ENCODE measurements around the gene RPUSD1.

Gene RPUSD1

GRCh38 chr16:818592-818991 is 30.4 kb upstream of the RPUSD1 start:
- DNase-seq (ENCODE audit: low read depth), result no peak

- DNase-seq (ENCODE audit: low read depth), result no peak
Observed at GRCh38 chr16:818132-818531, 30.0 kb upstream of the RPUSD1 start.

- DNase-seq (ENCODE audit: low read depth), result no peak
Observed at GRCh38 chr16:817001-817906, 29.1 kb upstream of the RPUSD1 start.

- no peak for DNase-seq (ENCODE audit: low read depth)
Observed at GRCh38 chr16:815861-816260, 27.7 kb upstream of the RPUSD1 start.

GRCh38 chr16:814974-815373 is 26.8 kb upstream of the RPUSD1 start:
- DNase-seq (ENCODE audit: low read depth), result no peak

- DNase-seq (ENCODE audit: low read depth), result no peak
Observed at GRCh38 chr16:813916-814412, 25.8 kb upstream of the RPUSD1 start.

- DNase-seq (ENCODE audit: low read depth), result no peak
Observed at GRCh38 chr16:813204-813915, 25.2 kb upstream of the RPUSD1 start.

GRCh38 chr16:808085-808386 is 19.9 kb upstream of the RPUSD1 start:
- DNase-seq (ENCODE audit: low read depth), result no peak

GRCh38 chr16:807347-808084 is 19.3 kb upstream of the RPUSD1 start:
- peak; percentile 69 for DNase-seq (ENCODE audit: low read depth)

- DNase-seq (ENCODE audit: low read depth), result no peak
Observed at GRCh38 chr16:805474-805873, 17.3 kb upstream of the RPUSD1 start.

GRCh38 chr16:804193-805048 is 16.2 kb upstream of the RPUSD1 start:
- no peak for DNase-seq (ENCODE audit: low read depth)

GRCh38 chr16:803754-804080 is 15.5 kb upstream of the RPUSD1 start:
- DNase-seq (ENCODE audit: low read depth), result no peak

GRCh38 chr16:802914-803753 is 15.0 kb upstream of the RPUSD1 start:
- DNase-seq (ENCODE audit: low read depth), result no peak

GRCh38 chr16:802461-802860 is 14.3 kb upstream of the RPUSD1 start:
- DNase-seq (ENCODE audit: low read depth), result no peak

GRCh38 chr16:801584-802363 is 13.6 kb upstream of the RPUSD1 start:
- DNase-seq (ENCODE audit: low read depth), result no peak

- DNase-seq (ENCODE audit: low read depth), result no peak
Observed at GRCh38 chr16:800834-801511, 12.8 kb upstream of the RPUSD1 start.

- no peak for DNase-seq (ENCODE audit: low read depth)
Observed at GRCh38 chr16:799948-800833, 12.0 kb upstream of the RPUSD1 start, which contains the start of gene GNG13. GNG13 (minus strand) TSS chr16:800734; CDS start chr16:799077, 1,657 bp downstream.

All from T follicular helper cell (primary cell).